Head of caudate nucleus (tissue), 42 donors: ENCODE measurements around the gene NSD1.
A peak's percentile ranks its signal among the peaks of the same experiment; 100 is the strongest.

Source experiments
- DNase-seq, 42 donors: peaks; one replicate each; pipeline versions ENCODE4 v3.0.0 to v3.0.0-alpha.2; 2020 to 2021; ENCODE audit warnings: mixed read lengths in 7 of 42
- intact Hi-C: fragments of 100-400 bp; cut with DNase I; formaldehyde crosslinking; loops from one replicate; pipeline ENCODE4 v1.15.0; 2022

Gene NSD1

DNA sequence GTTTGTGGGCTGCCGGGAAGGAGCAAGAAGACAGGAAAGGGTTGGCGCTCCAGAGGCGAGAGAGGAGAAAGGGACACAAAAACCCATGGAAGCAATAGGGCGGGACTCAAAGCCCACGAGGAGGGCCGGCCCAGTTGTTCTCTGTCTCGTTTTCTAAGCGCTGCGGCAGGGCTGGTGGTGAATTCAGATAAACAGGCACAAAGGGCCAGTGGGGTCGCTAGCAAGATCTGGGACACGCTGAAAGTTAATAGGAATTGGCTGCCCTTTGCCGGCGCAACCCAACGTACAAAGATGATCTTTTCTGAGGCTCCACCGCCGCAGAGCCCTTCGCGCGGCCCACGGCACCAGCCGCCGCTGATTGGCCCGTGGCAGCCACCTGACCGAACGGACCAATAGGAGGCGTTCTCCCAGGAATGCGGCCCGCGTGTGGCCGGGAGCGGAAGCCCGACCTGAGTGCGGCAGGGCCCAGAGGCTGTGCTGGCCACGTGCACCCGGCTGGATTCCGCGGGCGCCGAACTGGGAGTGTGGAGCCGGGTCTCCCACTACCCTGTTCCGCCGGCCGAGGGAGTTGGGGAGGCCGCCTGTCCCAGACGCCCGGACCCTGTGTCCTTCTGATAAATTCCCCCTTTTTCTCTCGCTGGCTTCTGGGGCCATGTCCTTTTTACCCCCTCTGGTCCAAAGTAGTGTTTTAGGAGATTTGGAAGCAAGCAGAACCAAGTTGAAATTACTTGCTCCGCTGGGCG lies 16.8 kb upstream of the NSD1 start:
- intact Hi-C loops, result no loop called here
- peak; percentile 84 to 97 (median 94) for DNase-seq

DNA sequence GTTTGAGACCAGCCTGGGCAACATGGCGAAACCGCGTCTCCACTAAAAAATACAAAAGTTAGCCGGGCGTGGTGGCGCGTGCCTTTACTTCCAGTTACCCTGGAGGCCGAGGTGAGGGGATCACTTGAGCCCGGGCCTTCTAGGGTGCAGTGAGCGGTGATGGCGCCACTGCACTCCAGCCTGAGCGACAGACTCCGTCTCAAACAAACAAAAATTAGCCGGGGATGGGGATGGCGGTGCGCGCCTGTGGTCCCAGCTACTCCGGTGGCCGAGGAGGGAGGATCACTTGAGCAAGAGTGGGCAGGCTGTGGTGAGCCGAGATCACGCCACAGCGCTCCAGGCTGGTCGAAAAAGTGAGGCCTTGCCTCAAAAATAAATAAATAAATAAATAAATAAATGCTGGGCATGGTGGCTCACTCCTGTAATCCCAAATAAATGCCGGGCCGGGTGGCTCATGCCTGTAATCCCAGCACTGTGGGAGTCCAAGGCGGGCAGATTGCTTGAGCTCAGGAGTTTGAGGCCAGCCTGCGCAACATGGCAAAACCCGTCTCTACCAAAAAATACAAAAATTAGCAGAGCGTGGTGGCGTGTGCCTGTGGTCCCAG lies 16.0 kb upstream of the NSD1 start:
- intact Hi-C loops, result no loop called here
- no peak for DNase-seq

DNA sequence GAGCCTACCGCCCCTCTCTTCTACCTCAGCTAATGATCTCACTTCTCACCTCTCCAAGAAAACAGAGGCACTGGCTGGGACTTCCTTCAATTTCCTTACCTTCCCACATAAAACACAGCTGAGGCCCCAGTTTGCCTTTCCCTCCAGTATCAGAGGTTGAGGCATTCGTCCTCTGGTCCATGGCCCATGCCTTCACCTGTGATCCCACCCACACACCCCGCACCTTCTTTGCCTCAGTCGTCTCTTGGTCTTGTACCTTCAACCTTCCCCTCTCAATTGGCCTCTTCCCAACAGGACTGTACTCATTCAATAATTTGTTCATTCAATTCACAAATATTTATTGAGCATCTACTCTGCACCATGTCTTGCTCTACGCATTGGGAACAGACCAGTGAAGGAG lies 11.0 kb upstream of the NSD1 start:
- intact Hi-C loops, result no loop called here
- no peak for DNase-seq

DNA sequence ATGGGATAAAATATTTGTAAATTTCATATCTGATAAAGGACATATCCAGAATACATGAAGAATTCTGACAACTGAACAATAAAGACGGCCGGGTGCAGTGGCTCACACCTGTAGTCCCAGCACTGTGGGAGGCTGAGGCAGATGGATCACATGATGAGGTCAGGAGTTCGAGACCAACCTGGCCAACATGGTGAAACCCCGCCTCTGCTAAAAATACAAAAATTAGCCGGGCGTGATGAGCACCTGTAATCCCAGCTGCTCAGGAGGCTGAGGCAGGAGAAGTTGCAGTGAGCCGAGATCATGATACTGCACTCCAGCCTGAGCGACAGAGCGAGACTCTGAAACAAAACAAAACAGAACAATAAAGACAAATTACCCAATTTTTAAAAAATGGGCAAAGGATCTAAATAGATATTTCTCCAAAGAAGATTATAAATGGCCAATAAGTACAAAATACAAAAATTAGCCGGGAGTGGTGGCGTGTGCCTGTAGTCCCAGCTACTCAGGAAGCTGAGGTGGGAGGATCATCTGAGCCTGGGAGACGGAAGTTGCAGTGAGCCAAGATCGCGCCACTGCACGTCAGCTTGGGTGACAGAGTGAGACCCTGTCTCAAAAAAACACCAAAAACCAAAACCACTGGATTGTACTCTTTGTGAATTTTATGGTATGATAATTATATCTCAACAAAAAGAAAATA lies 9.6 kb upstream of the NSD1 start:
- DNase-seq, result no peak
- intact Hi-C loops, result no loop called here

DNA sequence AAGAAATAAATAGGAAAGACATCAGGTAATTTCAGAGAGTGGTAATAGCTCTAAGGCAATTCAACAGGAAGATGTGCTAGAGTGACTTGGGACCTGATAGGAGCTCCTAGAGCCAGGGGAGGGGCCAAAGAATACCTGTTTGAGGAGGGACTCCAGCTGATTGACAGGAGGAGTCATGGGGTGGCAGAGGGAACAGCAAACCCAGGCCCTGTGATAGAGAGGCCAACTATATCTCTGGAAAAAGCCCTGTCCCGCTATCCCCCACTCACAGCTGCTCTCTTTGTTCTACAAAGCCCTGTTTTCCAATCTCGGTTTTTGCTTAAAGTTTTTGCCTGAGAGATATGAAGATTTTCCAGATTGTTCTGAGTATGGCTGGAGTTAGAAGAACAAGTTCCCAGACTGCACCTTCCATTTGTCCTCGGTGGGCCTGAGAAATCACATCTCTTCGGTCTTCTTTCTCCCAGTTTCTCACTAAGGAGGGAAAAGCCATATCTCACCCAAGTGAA lies 9.0 kb upstream of the NSD1 start:
- DNase-seq, result no peak
- intact Hi-C loops, result no loop called here

DNA sequence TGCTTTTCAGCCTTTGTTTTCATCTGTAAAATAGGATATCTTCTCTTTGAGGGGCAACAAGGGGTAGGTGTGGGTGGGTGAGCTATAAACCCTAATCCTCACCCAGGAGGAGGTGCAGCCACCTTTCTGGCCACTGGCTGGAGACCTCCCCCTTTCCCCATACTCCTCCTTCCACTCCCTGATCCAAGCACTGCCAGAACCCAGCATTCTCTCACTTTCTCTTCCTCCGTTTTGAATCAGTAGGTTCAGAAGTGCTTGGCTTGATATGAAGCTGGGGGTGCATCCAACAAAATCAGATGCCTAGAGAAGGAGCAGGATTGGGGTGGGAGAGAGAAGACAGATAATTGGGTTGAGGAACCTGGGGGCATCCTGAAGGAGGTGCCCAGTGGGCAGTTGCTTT lies 6.8 kb upstream of the NSD1 start:
- intact Hi-C loops, result no loop called here
- DNase-seq, result no peak

DNA sequence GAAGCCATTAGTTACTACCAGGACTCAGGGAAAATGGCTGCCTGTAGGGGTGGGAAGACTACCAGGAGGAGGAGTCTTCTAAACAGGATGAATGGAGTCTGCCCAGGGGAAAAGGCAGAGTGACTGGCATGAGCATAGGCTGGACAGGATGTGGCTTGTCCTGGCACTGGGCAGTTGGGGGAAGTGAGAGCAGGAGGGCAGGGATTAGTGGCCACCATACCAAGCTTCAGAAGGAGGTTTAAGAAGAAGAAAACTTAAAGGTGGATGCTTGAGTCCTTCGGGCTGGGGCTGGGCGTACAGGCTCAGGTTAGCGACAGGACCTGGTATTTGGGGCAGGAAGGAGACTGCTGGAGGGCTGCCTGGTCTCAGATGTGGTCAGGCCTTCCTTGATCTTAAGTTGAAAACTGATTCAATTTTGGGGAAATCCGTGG lies 5.0 kb upstream of the NSD1 start:
- DNase-seq, result peak in 1 of 42 donors; percentile 17

DNA sequence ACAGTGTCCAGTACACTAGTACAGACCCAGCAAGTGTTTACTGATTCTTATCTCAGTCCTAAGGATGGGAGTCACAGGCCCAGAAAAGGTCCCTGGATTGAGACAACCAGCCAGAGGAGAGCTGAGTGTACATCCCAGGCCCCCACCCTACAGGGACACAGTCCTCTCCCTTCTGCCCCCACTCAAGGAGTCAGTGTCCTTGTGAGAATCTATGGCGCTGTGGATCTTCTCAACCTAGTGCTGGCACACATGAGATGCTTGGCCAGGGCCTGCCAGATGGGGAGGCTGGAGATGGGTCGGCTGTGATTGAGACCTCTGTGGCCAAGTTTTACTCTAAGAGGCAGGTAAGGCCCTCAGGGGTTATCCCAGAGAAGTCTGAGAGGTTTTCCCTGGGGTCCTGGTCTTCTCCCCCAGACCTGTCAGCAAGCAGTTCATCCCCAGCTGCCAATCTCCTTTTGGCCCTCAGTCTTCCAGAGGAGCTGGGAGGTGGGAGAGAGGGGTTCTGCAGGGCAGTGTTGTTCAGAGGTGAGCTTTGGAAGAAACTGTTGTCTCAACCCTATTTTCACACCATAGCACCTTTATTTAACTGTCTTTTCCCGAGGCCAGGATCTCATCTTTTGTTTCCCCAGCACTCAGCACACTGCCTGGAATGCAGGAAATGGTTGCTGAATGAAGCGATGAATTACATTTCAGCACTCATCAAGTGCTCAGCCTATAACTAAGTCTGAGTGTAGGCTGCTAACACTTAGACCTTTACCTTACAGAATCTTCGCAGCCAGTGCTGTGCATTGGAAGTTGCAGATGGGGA lies 3.2 kb upstream of the NSD1 start:
- intact Hi-C loops, result no loop called here
- peak in 1 of 42 donors; percentile 3 for DNase-seq

More for the DNA sequence above, 5.0 kb upstream of the NSD1 start:
- intact Hi-C loops, result no loop called here

DNA sequence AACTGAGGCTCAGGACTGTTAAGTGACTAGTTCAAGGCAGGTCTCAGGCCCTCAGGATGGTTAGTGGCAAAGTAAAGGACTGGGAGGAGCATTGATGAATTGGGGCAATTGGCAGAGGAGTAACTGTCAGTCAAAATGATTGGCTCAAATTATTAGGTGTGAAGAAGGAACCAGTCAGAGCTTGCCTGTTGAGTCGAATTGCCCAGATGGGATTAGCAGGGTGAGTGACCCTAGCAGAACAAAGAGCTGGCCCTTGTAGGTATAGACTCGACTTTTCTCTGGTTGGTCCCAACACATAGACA lies 2.6 kb upstream of the NSD1 start:
- intact Hi-C loops, result no loop called here
- DNase-seq, result no peak

DNA sequence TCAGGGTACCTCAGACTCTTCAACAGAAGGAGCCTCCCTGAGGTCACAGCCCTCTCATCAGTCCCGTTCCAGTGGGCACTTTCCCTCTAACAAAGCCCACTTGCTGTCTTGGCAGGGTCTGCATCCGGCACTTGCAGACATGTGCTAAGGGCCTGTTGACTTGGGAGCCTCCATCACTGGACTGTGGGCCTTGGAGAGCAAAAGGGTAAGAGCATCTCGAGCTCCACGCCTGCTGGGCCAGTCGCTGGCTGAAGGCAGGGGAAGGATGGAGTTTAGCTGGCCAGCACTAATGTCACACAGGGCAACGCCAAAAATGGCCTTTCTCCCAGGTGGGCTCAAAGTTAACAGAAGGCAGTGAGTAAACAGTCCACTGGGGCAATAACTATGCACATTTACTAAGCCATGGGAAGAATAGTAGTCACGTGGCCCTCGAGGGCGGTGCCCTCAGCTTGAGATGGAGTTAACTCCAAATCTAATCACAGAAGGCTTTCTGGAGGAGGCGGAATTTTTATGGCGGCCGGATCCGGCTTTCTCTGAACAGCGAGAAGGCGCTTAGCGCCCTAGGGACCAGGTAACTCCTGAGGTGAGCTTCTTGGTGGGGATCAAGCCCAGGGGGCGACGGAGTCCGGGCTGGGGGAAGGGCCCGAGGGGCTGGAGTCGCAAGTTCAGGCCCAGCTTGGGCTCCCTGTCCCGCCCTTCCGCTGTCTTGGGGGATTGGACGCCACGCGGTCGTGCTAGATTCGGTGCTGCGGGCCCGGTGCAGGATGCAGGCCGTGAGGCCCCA lies 2.0 kb upstream of the NSD1 start:
- intact Hi-C loops, result no loop called here
- DNase-seq, result peak in 4 of 42 donors; percentile 33 to 54 (median 46)

DNA sequence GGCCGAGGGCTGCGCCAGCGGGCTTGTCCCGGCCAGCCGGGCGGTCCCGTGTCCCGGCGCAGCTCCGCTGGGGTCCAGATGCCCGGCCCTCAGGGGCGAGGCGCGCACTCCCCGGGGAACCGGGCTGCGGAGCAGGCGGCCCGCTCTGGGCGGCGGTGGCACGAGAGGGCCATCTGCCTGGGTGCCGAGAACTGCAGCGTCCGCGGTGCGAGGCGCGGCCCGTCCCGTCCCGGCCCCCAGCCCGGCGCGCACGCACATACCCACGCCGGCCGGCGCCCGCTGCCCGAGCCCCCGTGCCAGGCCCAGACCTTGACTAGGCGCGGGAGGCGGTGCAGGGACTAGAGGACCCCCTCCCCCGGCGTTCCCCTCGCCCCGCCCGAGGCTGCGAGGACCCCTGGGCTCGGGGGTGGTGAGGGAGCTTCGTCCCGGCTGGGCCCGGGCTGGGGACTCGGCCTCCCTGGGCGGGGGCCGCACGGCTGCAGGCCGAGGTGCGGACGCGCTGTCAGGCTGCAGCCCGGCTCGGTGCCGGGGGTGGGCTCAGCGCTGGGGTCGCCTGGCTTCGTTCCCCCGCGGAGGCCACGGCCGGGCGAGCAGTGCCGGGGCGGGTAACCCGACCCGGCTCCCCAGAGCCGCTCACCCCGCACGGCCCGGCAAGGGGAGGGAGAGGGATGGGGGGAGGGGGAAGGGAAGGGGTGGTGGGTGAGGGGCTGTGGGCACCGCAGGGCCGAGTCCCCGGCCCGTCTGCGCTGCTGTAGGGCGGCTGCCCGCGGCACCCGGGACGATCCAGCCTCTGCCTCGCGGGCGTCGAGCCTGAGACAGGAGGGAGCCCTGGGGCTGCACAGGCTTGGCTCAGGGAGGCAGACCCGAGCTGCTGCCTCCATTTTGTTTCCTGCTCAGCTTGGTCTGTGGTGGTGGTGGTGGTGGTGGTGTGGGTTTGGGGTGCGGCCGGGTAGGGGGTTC lies 1.2 kb upstream of the NSD1 start:
- intact Hi-C loops, result no loop called here
- peak in 38 of 42 donors; percentile 26 to 78 (median 52) for DNase-seq

DNA sequence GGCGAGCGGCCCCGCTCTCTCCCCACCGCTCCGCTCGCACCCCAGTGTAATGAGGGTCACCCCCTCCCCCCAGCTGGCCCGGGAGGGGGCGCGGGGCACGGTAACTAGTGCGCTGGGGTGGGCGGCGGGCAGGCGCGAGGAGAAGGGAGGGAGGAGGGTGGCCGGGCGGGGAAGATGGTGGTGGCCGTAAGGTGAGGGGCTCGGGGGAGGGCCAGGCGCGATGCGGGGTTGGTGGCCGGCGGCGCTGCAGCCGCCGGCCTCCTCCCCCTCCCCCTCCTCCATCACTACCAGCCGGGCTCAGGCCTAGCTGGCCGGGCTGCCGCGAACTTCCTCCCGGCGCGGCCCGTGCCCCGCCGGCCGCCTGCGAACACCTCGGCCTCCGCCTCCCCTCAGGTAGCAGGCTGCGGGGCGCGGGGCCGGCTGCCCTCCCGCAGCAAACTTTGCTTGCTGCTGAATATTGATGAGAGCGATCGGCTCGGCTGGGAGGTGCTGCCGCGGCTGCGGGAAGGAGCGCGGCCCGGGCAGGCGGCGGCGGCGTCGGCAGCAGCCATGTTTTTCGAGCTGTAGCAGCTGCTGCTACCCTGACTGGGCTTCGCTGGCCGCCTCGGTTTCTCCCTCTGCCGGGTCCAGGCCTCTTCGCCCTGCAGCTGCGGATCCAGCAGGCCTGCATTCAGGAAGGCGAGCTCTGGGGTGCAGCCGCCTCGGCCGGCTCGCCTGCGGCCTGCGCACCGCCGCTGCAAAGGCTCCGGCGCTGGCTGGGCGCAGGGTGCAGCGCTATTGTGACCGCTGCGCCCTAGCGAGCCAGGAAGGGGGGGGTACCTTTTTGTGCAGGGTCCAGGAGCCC lies 502 bp downstream of the NSD1 start:
- intact Hi-C loops, result no loop called here
- DNase-seq, result peak in 38 of 42 donors; percentile 27 to 74 (median 56)

DNA sequence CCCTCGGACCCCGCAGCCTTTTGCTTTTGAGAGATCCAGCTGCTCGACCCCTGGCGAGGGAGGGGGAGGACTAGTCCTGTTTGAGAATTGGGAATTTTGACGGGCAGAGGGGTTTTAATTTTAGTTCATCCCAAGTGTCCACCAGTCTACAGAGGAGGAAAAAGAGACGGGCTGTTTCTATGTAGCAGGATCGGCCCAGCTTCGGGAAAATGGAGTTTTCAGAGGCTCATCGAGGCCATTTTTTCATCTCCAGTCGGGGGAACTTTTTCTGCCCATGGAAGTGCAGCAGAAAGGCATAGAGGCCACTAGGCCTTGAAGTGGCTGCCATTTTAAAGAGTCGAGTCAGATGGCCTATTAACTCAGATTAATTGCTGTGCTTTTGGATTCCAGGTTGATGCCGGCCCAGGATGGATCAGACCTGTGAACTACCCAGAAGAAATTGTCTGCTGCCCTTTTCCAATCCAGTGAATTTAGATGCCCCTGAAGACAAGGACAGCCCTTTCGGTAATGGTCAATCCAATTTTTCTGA lies 1.2 kb downstream of the NSD1 start:
- intact Hi-C loops, result no loop called here

DNA sequence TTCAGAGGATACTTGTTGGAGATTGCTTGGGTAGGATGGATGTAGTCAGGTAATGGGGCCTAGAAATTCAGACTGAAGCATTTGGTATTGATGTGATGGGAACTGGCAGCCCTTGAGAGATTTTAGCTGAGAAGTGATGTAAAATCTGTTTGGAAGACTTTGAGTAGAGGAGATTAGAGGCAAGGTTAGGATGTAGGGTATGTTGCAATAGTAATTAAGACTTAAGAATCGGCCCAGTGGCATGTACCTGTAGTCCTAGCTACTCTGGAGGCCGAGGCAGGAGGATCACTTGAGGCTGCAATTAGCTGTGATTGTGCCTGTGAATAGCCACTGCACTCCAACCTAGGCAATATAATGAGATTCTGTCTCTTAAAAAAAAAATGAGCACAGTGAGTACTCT lies 6.7 kb downstream of the NSD1 start:
- DNase-seq, result peak in 1 of 42 donors; percentile 4
- intact Hi-C loops, result no loop called here

More for the DNA sequence above, 1.2 kb downstream of the NSD1 start:
- no peak for DNase-seq

DNA sequence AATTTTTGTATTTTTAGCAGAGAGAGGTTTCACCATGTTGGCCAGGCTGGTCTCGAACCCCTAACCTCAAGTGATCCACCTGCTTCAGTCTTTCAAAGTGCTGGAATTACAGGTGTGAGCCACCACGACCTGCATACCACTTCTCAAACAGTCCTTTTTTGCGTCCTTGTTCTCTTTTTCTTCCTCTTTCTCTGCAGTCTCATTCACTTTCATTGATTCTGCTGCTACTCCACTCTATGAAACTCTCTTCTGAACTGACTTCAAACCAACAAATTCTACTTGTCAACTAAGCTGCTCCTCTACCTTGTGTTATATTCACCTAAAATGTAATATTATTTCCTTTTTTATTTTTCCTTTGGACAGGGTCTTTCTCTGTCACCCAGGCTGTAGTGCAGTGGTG lies 7.9 kb downstream of the NSD1 start:
- no peak for DNase-seq
- intact Hi-C loops, result no loop called here

DNA sequence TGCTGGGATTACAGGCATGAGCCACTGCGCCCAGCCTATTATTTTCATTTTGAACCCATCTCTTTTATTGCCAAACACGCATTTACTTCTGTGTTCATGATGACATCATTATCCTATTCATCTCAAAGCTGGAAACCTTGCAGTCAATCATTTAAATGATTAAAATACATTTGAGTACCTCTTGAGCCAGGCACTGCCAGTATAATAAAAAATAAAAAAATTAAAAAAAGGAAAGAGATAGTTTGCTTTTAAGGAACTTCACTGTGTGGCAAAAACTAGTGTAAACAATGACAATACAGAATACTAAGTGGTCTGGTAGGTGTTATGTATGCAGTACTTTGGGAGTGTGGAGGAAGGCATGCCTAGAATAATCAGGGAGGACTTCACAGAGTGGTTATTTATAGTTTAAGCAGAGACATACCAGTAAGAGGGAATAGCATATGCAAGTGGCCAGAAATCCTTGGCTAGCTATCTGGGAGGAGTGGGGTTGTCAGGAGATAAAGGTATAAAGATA lies 8.6 kb downstream of the NSD1 start:
- intact Hi-C loops, result no loop called here
- no peak for DNase-seq
